ENCODE results near the gene MTERF2. TPM values are rescaled to one million over a fixed set of nuclear protein-coding genes. Genes with fewer than 3 reads are reported as not detected.
"Not testable (repeated sequence)": the region's sequence is repeated elsewhere in the genome, so short reads cannot be mapped to it uniquely, and the experiment has no call there.

MTERF2 gene
- polyA plus RNA-seq (2012; ENCODE audit: insufficient read depth, insufficient read length) = not detected

DNA sequence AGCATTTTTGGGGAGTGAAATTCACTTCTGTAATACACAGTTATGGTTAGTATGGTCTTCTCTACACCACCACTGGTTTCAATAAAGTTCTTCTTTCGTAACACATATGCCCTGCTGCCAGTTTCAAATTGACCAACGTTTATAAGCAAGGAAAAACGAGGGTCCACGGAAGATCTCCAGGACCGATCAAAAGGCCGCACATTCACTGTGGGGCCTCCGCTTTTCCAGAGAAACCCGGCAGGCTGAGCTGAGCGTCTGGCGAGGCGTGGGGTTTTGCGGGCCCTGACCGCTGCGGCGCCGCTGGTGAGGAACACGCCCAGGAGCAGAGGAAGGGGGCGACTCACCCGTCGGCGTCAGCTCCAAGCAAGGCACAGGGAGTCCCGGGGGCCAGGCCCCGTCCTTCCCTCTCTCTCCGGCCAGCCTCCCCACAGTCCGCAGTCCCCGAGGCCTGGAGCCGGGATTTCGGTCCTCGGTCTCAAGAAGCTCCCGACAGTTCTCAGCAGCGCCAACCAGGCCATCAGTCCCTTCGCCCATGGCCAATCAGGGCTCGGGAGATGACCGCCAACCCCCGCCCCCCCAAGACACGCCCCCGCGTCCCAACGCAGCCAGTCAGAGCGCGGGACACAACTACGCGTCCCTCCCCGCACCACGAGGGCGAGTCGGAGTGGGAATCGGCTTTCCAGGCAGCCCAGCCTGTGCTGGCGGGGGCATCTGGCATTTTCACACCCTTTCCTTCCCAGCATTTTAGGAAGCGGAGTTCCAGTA, at the start of gene MTERF2:
TSS of gene MTERF2 (minus strand) at position 522 of the 765 bp plus-strand sequence. CDS start 8,432 bp downstream, outside the sequence.
- no peak within 1 kb of the TSS for H3K4me3 ChIP-seq (ENCODE audit: low read length)
- DNase-seq (ENCODE audit: low read depth, low spot score) = no peak

- DNase-seq (ENCODE audit: low read depth, low spot score) = no peak
- H3K4me3 ChIP-seq (ENCODE audit: low read length) = no peak overlapping the region
These were observed 48.8 kb upstream of the MTERF2 start for GRCh38 chr12:107035733-107036132.

DNA sequence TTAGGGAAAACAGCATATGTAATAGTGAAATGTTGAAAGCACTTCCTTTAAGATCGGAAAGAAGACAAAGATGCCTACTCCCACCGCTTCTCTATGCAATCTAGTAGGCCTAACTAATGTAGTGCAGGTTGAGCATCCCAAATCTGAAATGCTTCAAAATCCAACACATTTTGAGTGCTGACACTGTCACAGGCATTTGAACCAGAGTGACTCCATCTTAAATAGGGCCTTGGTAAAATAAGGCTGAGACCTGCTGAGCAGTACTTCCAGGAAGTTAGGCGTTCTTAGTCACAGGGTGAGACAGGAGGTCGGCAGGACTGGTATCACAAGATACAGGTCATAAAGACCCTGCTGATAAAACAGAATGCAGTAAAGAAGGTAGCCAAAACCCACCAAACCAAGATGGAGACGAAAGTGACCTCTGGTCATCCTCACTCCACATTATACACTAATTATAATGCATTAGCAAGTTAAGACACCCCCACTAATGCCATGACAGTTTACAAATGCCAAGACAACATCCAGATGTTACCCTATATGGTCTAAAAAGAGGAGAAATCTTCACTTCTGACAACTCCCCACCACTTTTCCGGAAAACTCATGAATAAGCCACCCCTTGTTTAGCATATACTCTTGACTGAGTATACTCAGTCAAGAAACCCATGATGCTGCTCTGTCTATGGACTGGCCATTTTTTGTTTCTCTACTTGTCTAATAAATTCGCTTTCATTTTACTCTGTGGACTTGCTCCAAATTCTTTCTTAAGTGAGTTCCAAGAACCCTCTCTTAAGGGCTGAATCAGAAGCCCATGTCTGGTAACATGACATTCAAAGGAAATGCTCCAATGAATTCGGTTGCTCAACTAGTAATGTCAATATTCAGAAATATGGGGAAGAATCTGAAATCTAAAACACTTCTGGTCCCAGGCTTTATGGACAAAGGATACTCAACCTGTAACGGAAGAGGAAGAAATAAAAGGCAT, 47.1 kb upstream of the MTERF2 start:
- no peak overlapping the region for H3K4me3 ChIP-seq (ENCODE audit: low read length)
- DNase-seq (ENCODE audit: low read depth, low spot score) = no peak

DNA sequence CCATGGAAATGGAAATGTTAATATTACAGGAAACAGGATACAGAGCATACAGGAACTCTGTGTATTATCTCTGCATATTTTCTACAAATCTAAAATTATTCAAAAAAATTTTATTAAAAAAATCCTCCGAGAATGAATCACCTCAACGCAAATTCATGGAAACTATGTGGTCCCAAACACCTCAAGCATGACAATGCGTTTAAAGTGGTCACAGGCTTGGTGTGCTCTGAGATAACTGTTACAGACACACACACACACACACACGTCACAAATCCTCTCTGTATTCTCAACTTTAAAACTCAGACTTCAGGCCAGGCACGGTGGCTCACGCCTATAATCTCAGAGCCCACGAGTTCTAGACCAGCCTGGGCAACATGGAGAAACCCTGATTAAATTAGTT, 45.3 kb upstream of the MTERF2 start:
- no peak overlapping the region for H3K4me3 ChIP-seq (ENCODE audit: low read length)
- DNase-seq (ENCODE audit: low read depth, low spot score) = no peak

GRCh38 chr12:107031061-107031460, 44.1 kb upstream of the MTERF2 start:
- H3K4me3 ChIP-seq (ENCODE audit: low read length) = no peak overlapping the region
- no peak for DNase-seq (ENCODE audit: low read depth, low spot score)

DNA sequence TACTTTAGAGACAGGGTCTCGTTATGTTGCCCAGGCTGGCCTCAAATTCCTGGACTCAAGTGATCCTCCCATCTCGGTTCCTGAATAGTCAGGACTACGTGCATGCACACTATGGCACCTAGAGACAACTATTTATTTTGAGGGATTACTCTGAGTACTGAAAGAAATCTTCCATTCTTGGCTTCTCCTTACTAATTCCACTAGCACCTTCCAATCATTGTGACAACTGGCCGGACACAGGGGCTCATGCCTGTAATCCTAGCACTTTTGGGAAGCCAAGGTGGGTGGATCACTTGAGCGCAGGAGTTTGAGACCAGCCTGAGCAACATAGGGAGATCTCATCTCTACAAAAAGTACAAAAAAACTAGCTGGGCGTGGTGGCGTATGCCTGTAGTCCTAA, 42.1 kb upstream of the MTERF2 start:
- no peak for DNase-seq (ENCODE audit: low read depth, low spot score)
- H3K4me3 ChIP-seq (ENCODE audit: low read length) = no peak overlapping the region

GRCh38 chr12:107027636-107028053, 40.7 kb upstream of the MTERF2 start:
- H3K4me3 ChIP-seq (ENCODE audit: low read length) = no peak overlapping the region
- DNase-seq (ENCODE audit: low read depth, low spot score) = peak; percentile 59

- H3K4me3 ChIP-seq (ENCODE audit: low read length) = no peak overlapping the region
These were observed 40.1 kb upstream of the MTERF2 start for GRCh38 chr12:107026806-107027635.

DNA sequence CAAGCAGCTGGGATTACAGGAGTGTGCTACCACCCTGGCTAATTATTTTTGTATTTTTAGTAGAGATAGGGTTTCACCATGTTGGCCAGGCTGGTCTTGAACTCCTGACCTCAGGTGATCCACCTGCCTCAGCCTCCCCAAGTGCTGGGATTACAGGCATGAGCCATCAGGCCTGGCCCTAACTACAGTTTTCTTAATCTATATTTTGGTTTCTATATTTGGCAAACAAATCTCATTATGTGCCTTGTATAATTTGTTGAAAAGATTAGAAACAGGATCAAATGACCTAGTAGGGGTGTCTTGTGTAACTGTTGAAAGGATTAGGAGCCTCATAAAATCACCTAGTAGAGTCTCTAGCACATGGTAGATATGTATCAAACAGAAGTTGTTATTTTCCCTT, 39.4 kb upstream of the MTERF2 start:
- H3K4me3 ChIP-seq (ENCODE audit: low read length); DNase-seq (ENCODE audit: low read depth, low spot score): not testable (repeated sequence)

More at GRCh38 chr12:107026806-107027635, 40.1 kb upstream of the MTERF2 start:
- no peak for DNase-seq (ENCODE audit: low read depth, low spot score)

DNA sequence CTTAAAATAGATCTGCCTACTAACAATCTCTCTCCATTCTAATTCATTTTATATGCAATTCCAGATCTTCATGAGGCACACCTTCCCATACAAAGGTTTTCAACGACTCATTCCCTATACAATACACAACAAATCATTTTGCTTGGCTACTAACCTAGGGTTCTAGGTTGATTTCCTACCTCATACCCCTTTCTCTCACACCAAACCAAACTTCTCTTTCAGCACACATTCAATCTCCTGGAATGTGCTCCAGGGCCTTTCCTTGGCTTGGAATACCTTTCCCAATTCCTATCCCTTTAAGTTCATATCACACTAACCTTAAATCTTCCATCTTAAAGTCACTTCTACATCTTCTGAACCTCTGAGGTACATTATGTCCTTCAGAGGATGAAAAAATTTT, 38.7 kb upstream of the MTERF2 start:
- DNase-seq (ENCODE audit: low read depth, low spot score) = no peak

DNA sequence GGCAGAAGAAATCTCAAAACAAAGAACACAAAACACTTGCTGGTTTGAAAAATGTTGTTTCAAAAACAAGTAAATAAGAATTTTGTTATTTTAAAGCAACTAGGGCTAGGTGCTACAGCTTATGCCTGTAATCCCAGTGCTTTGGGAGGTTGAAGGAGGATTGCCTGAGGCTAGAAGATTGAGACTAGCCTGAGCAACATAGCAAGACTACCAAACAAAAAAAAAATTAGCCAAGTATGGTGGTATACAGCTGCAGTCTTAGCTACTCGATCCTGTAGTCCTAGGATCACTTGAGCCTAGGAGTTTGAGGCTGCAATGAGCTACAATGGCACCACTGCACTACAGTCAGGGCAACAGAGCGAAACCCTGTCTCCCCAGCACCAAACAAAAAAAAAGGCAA, 32.6 kb upstream of the MTERF2 start:
- H3K4me3 ChIP-seq (ENCODE audit: low read length) = no peak overlapping the region
- no peak for DNase-seq (ENCODE audit: low read depth, low spot score)

More for the DNA sequence above, 38.7 kb upstream of the MTERF2 start:
- no peak overlapping the region for H3K4me3 ChIP-seq (ENCODE audit: low read length)

DNA sequence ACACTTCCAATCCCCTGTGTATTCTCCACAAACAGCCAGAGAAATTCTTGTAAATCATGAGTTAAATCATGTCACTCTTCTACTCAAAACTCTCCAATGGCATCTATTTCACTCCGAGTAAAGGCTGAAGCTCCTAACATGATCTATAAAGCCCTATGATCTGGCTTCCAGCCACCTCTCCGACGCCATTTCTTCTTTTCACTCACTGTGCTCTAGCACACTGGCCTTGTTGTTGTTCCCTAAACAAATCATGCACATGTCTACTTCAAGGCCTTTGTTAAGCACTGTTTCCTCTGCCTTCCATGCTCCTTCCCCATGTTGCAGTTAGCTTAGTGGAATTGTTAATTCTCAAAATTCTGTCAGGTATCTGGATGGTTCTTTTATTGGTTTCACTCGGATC, 30.1 kb upstream of the MTERF2 start:
- no peak overlapping the region for H3K4me3 ChIP-seq (ENCODE audit: low read length)

DNA sequence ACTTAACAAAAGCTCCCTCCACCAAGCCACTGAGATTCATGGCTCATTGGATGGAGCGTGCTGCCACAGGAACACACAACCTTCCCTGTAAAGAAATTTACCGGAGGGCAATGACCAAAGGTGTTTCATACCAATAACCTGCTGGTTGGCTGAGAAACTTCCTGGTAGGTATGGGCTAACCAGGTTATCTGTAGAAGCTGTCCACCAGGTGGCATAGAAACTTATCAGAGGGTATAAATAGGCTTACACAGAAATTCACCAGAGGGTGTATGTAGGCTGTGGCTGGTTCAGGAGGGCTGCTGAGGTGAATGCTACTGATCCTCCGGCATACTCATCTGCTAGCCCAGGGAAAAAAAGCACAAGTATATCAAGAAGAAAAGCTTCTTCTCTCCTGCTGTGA, 27.1 kb upstream of the MTERF2 start:
- no peak overlapping the region for H3K4me3 ChIP-seq (ENCODE audit: low read length)
- peak; percentile 11 for DNase-seq (ENCODE audit: low read depth, low spot score)

More for the DNA sequence above, 30.1 kb upstream of the MTERF2 start:
- DNase-seq (ENCODE audit: low read depth, low spot score) = no peak

GRCh38 chr12:107012736-107013425, 25.9 kb upstream of the MTERF2 start:
- no peak for DNase-seq (ENCODE audit: low read depth, low spot score)

DNA sequence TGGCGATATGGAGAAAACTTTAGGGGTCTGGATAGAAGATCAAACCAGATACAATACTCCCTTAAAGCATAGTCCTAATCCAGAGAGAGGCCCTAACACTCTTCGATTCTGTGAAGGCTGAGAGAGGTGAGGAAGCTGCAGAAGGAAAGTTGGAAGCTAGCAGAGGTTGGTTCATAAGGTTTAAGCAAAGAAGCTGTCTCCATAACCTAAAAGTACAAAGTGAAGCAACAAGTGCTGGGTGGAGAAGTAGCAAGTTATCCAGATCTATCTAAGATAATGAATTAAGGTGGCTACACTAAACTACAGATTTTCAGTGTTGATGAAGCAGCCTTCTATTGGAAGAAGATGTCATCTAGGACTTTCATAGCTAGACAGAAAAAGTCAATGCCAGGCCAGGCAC, 24.6 kb upstream of the MTERF2 start:
- no peak for DNase-seq (ENCODE audit: low read depth, low spot score)
- no peak overlapping the region for H3K4me3 ChIP-seq (ENCODE audit: low read length)

More at GRCh38 chr12:107012736-107013425, 25.9 kb upstream of the MTERF2 start:
- H3K4me3 ChIP-seq (ENCODE audit: low read length) = no peak overlapping the region

DNA sequence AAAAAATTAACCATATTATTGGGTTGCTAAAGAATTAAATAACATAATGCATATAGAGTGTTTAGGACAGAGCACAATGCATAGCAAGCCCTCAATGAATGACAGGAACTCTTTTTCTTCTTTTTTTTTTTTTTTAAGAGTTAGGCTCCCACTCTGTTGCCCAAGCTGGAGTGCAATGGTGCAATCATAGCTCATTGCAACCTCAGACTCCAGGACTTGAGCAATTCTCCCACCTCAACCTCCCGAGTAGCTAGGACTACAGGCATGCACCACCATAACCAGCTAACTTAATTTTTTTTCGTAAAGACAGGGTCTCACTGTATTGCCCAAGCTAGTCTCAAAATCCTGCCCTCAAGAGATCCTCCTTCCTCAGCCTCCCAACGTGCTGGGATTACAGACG, 20.5 kb upstream of the MTERF2 start:
- no peak for DNase-seq (ENCODE audit: low read depth, low spot score)
- no peak overlapping the region for H3K4me3 ChIP-seq (ENCODE audit: low read length)

DNA sequence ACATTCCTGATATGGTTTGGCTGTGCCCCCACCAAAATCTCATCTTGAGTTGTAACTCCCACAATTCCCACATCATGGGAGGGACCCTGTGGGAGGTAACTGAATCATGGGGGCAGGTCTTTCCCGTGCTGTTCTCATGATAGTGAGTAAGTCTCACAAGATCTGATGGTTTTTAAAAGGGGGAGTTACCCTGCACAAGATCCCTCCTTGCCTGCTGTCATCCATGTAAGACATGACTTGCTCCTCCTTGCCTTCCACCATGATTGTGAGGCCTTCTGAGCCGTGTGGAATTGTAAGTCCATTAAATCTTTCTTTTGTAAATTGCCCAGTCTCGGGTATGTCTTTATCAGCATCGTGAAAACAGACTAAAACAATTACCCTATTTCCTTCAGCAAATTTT, 15.7 kb upstream of the MTERF2 start:
- not testable (repeated sequence) for DNase-seq (ENCODE audit: low read depth, low spot score); H3K4me3 ChIP-seq (ENCODE audit: low read length)

GRCh38 chr12:106999446-106999845, 12.5 kb upstream of the MTERF2 start:
- H3K4me3 ChIP-seq (ENCODE audit: low read length) = no peak overlapping the region
- DNase-seq (ENCODE audit: low read depth, low spot score) = no peak
